K562 (cell line): ENCODE data around the gene TEKT2. TPM values are rescaled to one million over a fixed set of nuclear protein-coding genes. Genes with fewer than 3 reads are reported as not detected.

Experiments used
- HDAC8 ChIP-seq: fragments of 450-650 bp; IDR thresholded peaks from 2 replicates; pipeline ENCODE4 v1.6.1; 2016; ENCODE audit warnings: mild to moderate bottlenecking, missing genetic modification characterization, moderate library complexity, missing compliant biosample characterization
- KDM1A ChIP-seq, 2 experiments: fragments of 450-650 bp; IDR thresholded peaks; 2 replicates each; pipeline ENCODE4 v1.6.1; 2016; ENCODE audit warnings: mild to moderate bottlenecking in 2 of 2
- PCBP2 ChIP-seq: fragments of 200-400 bp; formaldehyde crosslinking; IDR thresholded peaks from 2 replicates; pipeline ENCODE4 v1.6.1; 2018; ENCODE audit warnings: low read length, low read depth, mild to moderate bottlenecking, moderate library complexity; ENCODE audit not compliant: poor library complexity, severe bottlenecking
- PHB ChIP-seq: fragments of 250-450 bp; sonication (Bioruptor Pico); IDR thresholded peaks from 2 replicates; pipeline ENCODE4 v1.5.0; 2021
- PRMT5 ChIP-seq: sonication (generic); formaldehyde crosslinking; IDR thresholded peaks from 2 replicates; pipeline ENCODE4 v1.5.0; 2020; ENCODE audit warnings: missing genetic modification reagents
- SAFB ChIP-seq: fragments of 200-400 bp; formaldehyde crosslinking; IDR thresholded peaks from 2 replicates; pipeline ENCODE4 v1.6.1; 2017; ENCODE audit warnings: low read depth, low read length, borderline replicate concordance
- SMARCB1 ChIP-seq: IDR thresholded peaks from 2 replicates; pipeline ENCODE4 v1.6.1; 2011; ENCODE audit warnings: improper control_type of control experiment, low read depth; ENCODE audit not compliant: insufficient read length
- SMC3 ChIP-seq: conservative IDR thresholded peaks from 2 replicates; pipeline ENCODE4 v1.6.1; 2011; ENCODE audit warnings: low read depth, low read length, improper control_type of control experiment; ENCODE audit not compliant: insufficient read depth
- ZFP91 ChIP-seq: sonication (generic); formaldehyde crosslinking; IDR thresholded peaks from 2 replicates; pipeline ENCODE4 v1.8.0; 2022; ENCODE audit warnings: mild to moderate bottlenecking, missing genetic modification reagents
- ZNF354B ChIP-seq: fragments of 250-450 bp; sonication (Bioruptor Pico); IDR thresholded peaks from 2 replicates; pipeline ENCODE4 v1.4.0; 2020
- polyA plus RNA-seq, 8 experiments: library from polyadenylated mRNA; depleted of rRNA in 4 of 8; stranded (reverse) in 5 of 8; unstranded in 3 of 8; fragments of >200 nt; fragmentation: Nextera tagmentation in 2 of 8; fragmentation: Illumina TruSeq in 1 of 8; extraction: Ambion mirVana in 2 of 8; extraction: Trizol in 1 of 8; gene quantifications; 2 replicates each; pipeline versions ENCODE4 v1.2.1 to v1.2.3, GENCODE V29; 2011 to 2014; ENCODE audit warnings: inconsistent platforms in 1 of 8, missing spikeins in 1 of 8
- total RNA-seq, 7 experiments: library from RNA; depleted of rRNA in 6 of 7; stranded (reverse); fragments of >200 nt in 6 of 7; fragmentation: Illumina TruSeq in 2 of 7; extraction: Trizol in 2 of 7; gene quantifications; 2 replicates each; pipeline versions ENCODE4 v1.2.1 to v1.2.3, GENCODE V29; 2011 to 2021; ENCODE audit warnings: low replicate concordance in 1 of 7
- TF ChIP-seq, protein P1 (sequence below): fragments of 250-450 bp; sonication (Bioruptor Pico); IDR thresholded peaks from 2 replicates; pipeline ENCODE4 v1.5.0; 2020; ENCODE audit warnings: mild to moderate bottlenecking, borderline replicate concordance
- TF ChIP-seq, protein P2 (sequence below), 3 experiments: IDR thresholded peaks in 2 of 3; conservative IDR thresholded peaks in 1 of 3; 2 replicates each; pipeline ENCODE4 v1.5.1; 2011 to 2012; ENCODE audit warnings: low read length in 3 of 3, mild to moderate bottlenecking in 3 of 3, control low read depth in 2 of 3, improper control_type of control experiment in 1 of 3, inconsistent platforms in 1 of 3, low read depth in 1 of 3, mixed read lengths in 1 of 3, moderate library complexity in 1 of 3; ENCODE audit not compliant: insufficient read depth in 2 of 3

Gene TEKT2
- total and polyA plus RNA-seq, 9 of the 15 experiments (the other 6 are each of a cell fraction or from before 2014, with no cell fraction given), result 0.06 to 0.94 (median 0.30) TPM; not detected in 1

- TF ChIP-seq, protein P1, sequence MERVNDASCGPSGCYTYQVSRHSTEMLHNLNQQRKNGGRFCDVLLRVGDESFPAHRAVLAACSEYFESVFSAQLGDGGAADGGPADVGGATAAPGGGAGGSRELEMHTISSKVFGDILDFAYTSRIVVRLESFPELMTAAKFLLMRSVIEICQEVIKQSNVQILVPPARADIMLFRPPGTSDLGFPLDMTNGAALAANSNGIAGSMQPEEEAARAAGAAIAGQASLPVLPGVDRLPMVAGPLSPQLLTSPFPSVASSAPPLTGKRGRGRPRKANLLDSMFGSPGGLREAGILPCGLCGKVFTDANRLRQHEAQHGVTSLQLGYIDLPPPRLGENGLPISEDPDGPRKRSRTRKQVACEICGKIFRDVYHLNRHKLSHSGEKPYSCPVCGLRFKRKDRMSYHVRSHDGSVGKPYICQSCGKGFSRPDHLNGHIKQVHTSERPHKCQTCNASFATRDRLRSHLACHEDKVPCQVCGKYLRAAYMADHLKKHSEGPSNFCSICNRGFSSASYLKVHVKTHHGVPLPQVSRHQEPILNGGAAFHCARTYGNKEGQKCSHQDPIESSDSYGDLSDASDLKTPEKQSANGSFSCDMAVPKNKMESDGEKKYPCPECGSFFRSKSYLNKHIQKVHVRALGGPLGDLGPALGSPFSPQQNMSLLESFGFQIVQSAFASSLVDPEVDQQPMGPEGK, result no peak
- no peak for TF ChIP-seq SAFB
- no peak for TF ChIP-seq ZNF354B (CRISPR knock-in tag)
- TF ChIP-seq HDAC8 (tag), result no peak
- no peak for TF ChIP-seq PRMT5
- no peak for TF ChIP-seq KDM1A (IDR thresholded peaks at IDR 0.05)
- TF ChIP-seq, protein P2, sequence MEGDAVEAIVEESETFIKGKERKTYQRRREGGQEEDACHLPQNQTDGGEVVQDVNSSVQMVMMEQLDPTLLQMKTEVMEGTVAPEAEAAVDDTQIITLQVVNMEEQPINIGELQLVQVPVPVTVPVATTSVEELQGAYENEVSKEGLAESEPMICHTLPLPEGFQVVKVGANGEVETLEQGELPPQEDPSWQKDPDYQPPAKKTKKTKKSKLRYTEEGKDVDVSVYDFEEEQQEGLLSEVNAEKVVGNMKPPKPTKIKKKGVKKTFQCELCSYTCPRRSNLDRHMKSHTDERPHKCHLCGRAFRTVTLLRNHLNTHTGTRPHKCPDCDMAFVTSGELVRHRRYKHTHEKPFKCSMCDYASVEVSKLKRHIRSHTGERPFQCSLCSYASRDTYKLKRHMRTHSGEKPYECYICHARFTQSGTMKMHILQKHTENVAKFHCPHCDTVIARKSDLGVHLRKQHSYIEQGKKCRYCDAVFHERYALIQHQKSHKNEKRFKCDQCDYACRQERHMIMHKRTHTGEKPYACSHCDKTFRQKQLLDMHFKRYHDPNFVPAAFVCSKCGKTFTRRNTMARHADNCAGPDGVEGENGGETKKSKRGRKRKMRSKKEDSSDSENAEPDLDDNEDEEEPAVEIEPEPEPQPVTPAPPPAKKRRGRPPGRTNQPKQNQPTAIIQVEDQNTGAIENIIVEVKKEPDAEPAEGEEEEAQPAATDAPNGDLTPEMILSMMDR (IDR thresholded peaks at IDR 0.05 in 2 of 3, conservative IDR thresholded peaks at IDR 0.05 in 1 of 3; ENCODE audit: insufficient read depth in 2 of 3, low read depth in 1 of 3, low read length in 3 of 3), result peak; percentile 94 to 95 (median 95)
- no peak for TF ChIP-seq PHB (CRISPR knock-in tag)
- no peak for TF ChIP-seq PCBP2
- TF ChIP-seq SMC3, result peak; percentile 97
- no peak for TF ChIP-seq SMARCB1
- peak; percentile 71; the same call in 1 of the 2 replicates for TF ChIP-seq ZFP91 (CRISPR knock-in tag)
Measured at GRCh38 chr1:36099681-36100341, 15.9 kb downstream of the TEKT2 start (continued).
